WTC11 (cell line): ENCODE data around the gene HPCA. TPM values are rescaled to one million over a fixed set of nuclear protein-coding genes. Genes with fewer than 3 reads are reported as not detected.

Source experiments
- ATAC-seq: fragments of 200-7000 bp; cut with Tn5 transposase; 2 replicates; pipeline ENCODE4 v1.10.0; 2021; ENCODE audit warnings: mild to moderate bottlenecking, moderate library complexity
- CTCF ChIA-PET: fragments of 300-600 bp; sonication (Branson Sonifier 250); formaldehyde crosslinking; loops from one replicate; lab custom pipeline; 2021; ENCODE audit warnings: antibody characterized with exemption; lab: Charles Lee
- POLR2A ChIA-PET: fragments of 350-600 bp; sonication (Branson Sonifier 250); formaldehyde crosslinking; loops from one replicate; lab custom pipeline; 2021; ENCODE audit warnings: antibody characterized with exemption; lab: Charles Lee
- DNase-seq: peaks from one replicate; pipeline ENCODE4 v3.0.0; 2021; ENCODE audit warnings: low spot score
- H3K27ac Mint-ChIP-seq: 2 replicates; pipeline ENCODE4 v1.8.0; 2021; ENCODE audit warnings: mixed read lengths
- H3K27me3 Mint-ChIP-seq: 2 replicates; pipeline ENCODE4 v1.8.0; 2021; ENCODE audit warnings: low read depth, mild to moderate bottlenecking, moderate library complexity, mixed read lengths
- H3K36me3 Mint-ChIP-seq: 2 replicates; pipeline ENCODE4 v1.8.0; 2021; ENCODE audit warnings: mixed read lengths
- H3K4me1 Mint-ChIP-seq: 2 replicates; pipeline ENCODE4 v1.8.0; 2022; ENCODE audit warnings: mixed read lengths
- H3K4me3 Mint-ChIP-seq: 2 replicates; pipeline ENCODE4 v1.8.0; 2021; ENCODE audit warnings: mild to moderate bottlenecking, moderate library complexity, mixed read lengths
- H3K9me3 Mint-ChIP-seq: 2 replicates; pipeline ENCODE4 v1.8.0; 2021; ENCODE audit warnings: mixed read lengths
- ARID4B ChIP-seq: sonication (generic); formaldehyde crosslinking; IDR thresholded peaks from 2 replicates; pipeline ENCODE4 v1.8.0; 2023; ENCODE audit warnings: missing genetic modification reagents, mild to moderate bottlenecking, borderline replicate concordance
- ATF1 ChIP-seq: sonication (generic); formaldehyde crosslinking; IDR thresholded peaks from 2 replicates; pipeline ENCODE4 v1.8.1; 2023; ENCODE audit warnings: mild to moderate bottlenecking, moderate library complexity, missing genetic modification reagents
- CREB1 ChIP-seq: sonication (generic); formaldehyde crosslinking; IDR thresholded peaks from 2 replicates; pipeline ENCODE4 v1.8.0; 2023; ENCODE audit warnings: mild to moderate bottlenecking, missing genetic modification reagents
- ESRRA ChIP-seq: sonication (generic); formaldehyde crosslinking; IDR thresholded peaks from 2 replicates; pipeline ENCODE4 v1.8.1; 2022; ENCODE audit warnings: mild to moderate bottlenecking, missing genetic modification reagents, borderline replicate concordance
- ETV6 ChIP-seq: sonication (generic); formaldehyde crosslinking; IDR thresholded peaks from 2 replicates; pipeline ENCODE4 v1.8.1; 2022; ENCODE audit warnings: mild to moderate bottlenecking, missing genetic modification reagents
- FOXJ3 ChIP-seq: sonication (generic); formaldehyde crosslinking; IDR thresholded peaks from 2 replicates; pipeline ENCODE4 v1.9.0; 2021; ENCODE audit warnings: missing genetic modification reagents, mild to moderate bottlenecking, borderline replicate concordance
- FOXP1 ChIP-seq: sonication (generic); formaldehyde crosslinking; IDR thresholded peaks from 2 replicates; pipeline ENCODE4 v1.8.0; 2022; ENCODE audit warnings: missing genetic modification reagents, mild to moderate bottlenecking, moderate library complexity, borderline replicate concordance
- GABPB1 ChIP-seq: sonication (generic); formaldehyde crosslinking; IDR thresholded peaks from 2 replicates; pipeline ENCODE4 v1.8.1; 2023; ENCODE audit warnings: mild to moderate bottlenecking, missing genetic modification reagents
- KAT7 ChIP-seq: sonication (generic); formaldehyde crosslinking; IDR thresholded peaks from 2 replicates; pipeline ENCODE4 v1.8.1; 2023; ENCODE audit warnings: missing genetic modification reagents, mild to moderate bottlenecking, borderline replicate concordance
- MLX ChIP-seq: sonication (generic); formaldehyde crosslinking; IDR thresholded peaks from 2 replicates; pipeline ENCODE4 v1.8.1; 2023; ENCODE audit warnings: mild to moderate bottlenecking, missing genetic modification reagents, moderate library complexity
- NR2C2 ChIP-seq: sonication (generic); formaldehyde crosslinking; IDR thresholded peaks from 2 replicates; pipeline ENCODE4 v1.8.0; 2022; ENCODE audit warnings: mild to moderate bottlenecking, missing genetic modification reagents
- TCF7 ChIP-seq: sonication (generic); formaldehyde crosslinking; IDR thresholded peaks from 2 replicates; pipeline ENCODE4 v1.8.0; 2022; ENCODE audit warnings: mild to moderate bottlenecking, low read depth, missing genetic modification reagents, moderate library complexity
- TEAD1 ChIP-seq: sonication (generic); formaldehyde crosslinking; IDR thresholded peaks from 2 replicates; pipeline ENCODE4 v1.8.0; 2022; ENCODE audit warnings: mild to moderate bottlenecking, missing genetic modification reagents
- USF2 ChIP-seq: sonication (generic); formaldehyde crosslinking; IDR thresholded peaks from 2 replicates; pipeline ENCODE4 v1.8.1; 2023; ENCODE audit warnings: mild to moderate bottlenecking, missing genetic modification reagents, moderate library complexity
- ZMAT4 ChIP-seq: fragments of 250-450 bp; sonication (Bioruptor Pico); IDR thresholded peaks from 2 replicates; pipeline ENCODE4 v1.9.0; 2021; ENCODE audit warnings: mild to moderate bottlenecking
- ZNF219 ChIP-seq: sonication (generic); formaldehyde crosslinking; IDR thresholded peaks from 2 replicates; pipeline ENCODE4 v1.8.0; 2023; ENCODE audit warnings: missing genetic modification reagents, mild to moderate bottlenecking, borderline replicate concordance
- ZNF317 ChIP-seq: sonication (generic); formaldehyde crosslinking; IDR thresholded peaks from 2 replicates; pipeline ENCODE4 v1.8.1; 2023; ENCODE audit warnings: low read depth, mild to moderate bottlenecking, moderate library complexity, missing genetic modification reagents, borderline replicate concordance
- total RNA-seq: library from RNA; stranded (reverse); gene quantifications from 3 replicates; pipeline ENCODE4 v1.2.3, GENCODE V29; 2021
- TF ChIP-seq, protein P1 (sequence below): sonication (generic); formaldehyde crosslinking; IDR thresholded peaks from 2 replicates; pipeline ENCODE4 v1.8.0; 2023; ENCODE audit warnings: missing genetic modification reagents
- TF ChIP-seq, protein P2 (sequence below): fragments of 250-450 bp; sonication (Bioruptor Pico); IDR thresholded peaks from 2 replicates; pipeline ENCODE4 v1.9.0; 2021; ENCODE audit warnings: mild to moderate bottlenecking

Gene HPCA
- total RNA-seq, 1 experiment from 2014 or later = 1.9 TPM

DNA sequence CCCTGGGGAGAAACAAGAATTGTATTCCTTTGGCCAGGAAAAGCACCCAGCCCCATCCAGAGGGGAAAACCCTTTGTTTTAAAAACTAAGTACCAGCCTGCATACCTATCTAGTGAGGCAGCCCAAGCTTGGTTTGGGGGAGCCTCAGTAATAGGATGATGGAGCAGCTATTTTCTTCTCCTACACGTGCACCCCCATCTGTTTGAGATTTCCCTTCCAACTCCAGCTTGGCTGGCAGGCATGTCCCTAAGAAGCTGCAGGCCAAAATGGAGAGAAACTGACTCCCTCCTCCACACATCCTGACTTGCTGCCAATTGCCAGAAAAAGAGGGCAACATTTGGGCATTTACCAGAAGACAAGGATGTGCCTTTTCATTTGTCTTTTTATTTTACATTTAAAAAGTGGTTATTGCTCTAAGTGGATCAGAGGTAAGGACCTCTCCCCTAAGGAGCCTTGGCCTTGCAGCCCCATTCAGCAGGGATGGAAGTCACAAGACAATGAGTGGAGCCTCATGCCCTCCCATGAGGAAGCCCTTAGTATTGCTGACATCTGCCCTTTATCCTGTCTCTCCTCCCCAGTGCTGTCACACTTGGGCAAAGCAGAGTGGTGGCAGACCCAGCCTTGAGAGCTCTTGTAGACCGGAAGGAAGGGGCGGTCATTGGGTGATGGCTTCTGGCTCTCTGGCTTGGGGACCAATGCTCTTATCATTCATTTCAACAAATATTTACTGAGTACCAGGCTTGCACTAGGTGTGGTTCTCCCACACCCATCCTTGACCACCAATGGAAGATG, 24.2 kb upstream of the HPCA start:
- H3K9me3 Mint-ChIP-seq = no peaks in the 10 kb centered on the region
- no peak for TF ChIP-seq TCF7
- no peak for TF ChIP-seq ETV6 (CRISPR knock-in tag)
- no peak for TF ChIP-seq GABPB1 (CRISPR knock-in tag)
- TF ChIP-seq CREB1 (CRISPR knock-in tag) = no peak
- TF ChIP-seq, protein P1, sequence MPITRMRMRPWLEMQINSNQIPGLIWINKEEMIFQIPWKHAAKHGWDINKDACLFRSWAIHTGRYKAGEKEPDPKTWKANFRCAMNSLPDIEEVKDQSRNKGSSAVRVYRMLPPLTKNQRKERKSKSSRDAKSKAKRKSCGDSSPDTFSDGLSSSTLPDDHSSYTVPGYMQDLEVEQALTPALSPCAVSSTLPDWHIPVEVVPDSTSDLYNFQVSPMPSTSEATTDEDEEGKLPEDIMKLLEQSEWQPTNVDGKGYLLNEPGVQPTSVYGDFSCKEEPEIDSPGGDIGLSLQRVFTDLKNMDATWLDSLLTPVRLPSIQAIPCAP = no peak
- no peak for TF ChIP-seq USF2
- TF ChIP-seq KAT7 (CRISPR knock-in tag) = no peak
- TF ChIP-seq ZNF317 (CRISPR knock-in tag) = no peak
- no peak for TF ChIP-seq FOXP1 (CRISPR knock-in tag)
- TF ChIP-seq NR2C2 (CRISPR knock-in tag) = no peak
- no peak for TF ChIP-seq ZNF219 (CRISPR knock-in tag)
- no peak for TF ChIP-seq ATF1 (CRISPR knock-in tag)
- no peak for TF ChIP-seq MLX (CRISPR knock-in tag)
- TF ChIP-seq ARID4B (CRISPR knock-in tag) = no peak
- no peak for TF ChIP-seq FOXJ3
- ATAC-seq (no peak), DNase-seq (no peak)
- peaks cover 3% of the 10 kb centered on the region; the same call in 1 of the 2 replicates for H3K27me3 Mint-ChIP-seq
- H3K4me1 Mint-ChIP-seq = no peaks in the 10 kb centered on the region; the same call in 1 of the 2 replicates
- CTCF ChIA-PET = interaction anchor here (0.6 to 2.8 kb wide), 4 partner anchors 9 to 150 kb away, joined by 3 to 14 read pairs (median 5); partner anchors contain the start of gene HPCA
- POLR2A ChIA-PET = no interaction called here
- H3K27ac Mint-ChIP-seq = no peak overlapping the region
- no peak overlapping the region for H3K4me3 Mint-ChIP-seq
- peaks cover 9% of the 10 kb centered on the region for H3K36me3 Mint-ChIP-seq

DNA sequence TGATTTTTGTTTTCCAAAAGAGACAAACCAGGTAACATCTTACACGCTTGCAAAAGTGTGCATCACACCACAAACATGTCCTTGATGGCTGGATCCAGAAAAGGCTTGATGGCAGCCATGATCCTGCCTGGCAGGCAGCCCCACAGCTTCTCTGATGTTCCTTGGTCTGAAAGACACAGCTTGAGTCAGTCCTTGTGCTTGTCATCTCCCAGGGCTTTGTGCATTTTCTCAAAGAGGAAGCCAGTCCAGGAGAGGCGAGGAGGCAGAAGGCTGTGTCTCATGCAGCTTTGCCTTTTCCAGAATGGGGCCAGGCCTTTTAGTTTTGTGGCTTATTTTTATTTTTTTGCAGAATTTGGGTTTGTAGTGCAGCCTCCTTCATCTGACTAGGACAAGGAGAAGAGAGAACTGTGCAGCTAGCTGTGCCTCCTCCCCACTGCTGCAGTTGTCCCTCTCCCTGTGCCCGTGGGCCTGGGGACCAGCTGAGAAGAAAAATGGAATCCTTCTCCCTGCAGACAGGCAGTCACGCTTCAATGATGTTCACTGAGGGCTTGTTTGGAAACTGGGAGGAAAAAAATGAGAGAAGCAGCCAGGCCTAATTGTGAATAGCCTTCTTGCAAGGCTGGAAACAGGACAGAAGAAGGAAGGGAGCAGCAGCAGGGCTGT, 22.9 kb upstream of the HPCA start:
- H3K4me1 Mint-ChIP-seq = no peaks in the 10 kb centered on the region; the same call in 1 of the 2 replicates
- ATAC-seq (no peak), DNase-seq (no peak)
- no peak overlapping the region; the same call in 1 of the 2 replicates for H3K27ac Mint-ChIP-seq
- H3K9me3 Mint-ChIP-seq = no peaks in the 10 kb centered on the region
- H3K27me3 Mint-ChIP-seq = peaks cover 6% of the 10 kb centered on the region; the same call in 1 of the 2 replicates
- POLR2A ChIA-PET = no interaction called here
- TF ChIP-seq TEAD1 (CRISPR knock-in tag) = no peak
- no peak for TF ChIP-seq FOXJ3
- no peak for TF ChIP-seq FOXP1 (CRISPR knock-in tag)
- TF ChIP-seq GABPB1 (CRISPR knock-in tag) = no peak
- TF ChIP-seq USF2 = no peak
- TF ChIP-seq NR2C2 (CRISPR knock-in tag) = no peak
- TF ChIP-seq, protein P2, sequence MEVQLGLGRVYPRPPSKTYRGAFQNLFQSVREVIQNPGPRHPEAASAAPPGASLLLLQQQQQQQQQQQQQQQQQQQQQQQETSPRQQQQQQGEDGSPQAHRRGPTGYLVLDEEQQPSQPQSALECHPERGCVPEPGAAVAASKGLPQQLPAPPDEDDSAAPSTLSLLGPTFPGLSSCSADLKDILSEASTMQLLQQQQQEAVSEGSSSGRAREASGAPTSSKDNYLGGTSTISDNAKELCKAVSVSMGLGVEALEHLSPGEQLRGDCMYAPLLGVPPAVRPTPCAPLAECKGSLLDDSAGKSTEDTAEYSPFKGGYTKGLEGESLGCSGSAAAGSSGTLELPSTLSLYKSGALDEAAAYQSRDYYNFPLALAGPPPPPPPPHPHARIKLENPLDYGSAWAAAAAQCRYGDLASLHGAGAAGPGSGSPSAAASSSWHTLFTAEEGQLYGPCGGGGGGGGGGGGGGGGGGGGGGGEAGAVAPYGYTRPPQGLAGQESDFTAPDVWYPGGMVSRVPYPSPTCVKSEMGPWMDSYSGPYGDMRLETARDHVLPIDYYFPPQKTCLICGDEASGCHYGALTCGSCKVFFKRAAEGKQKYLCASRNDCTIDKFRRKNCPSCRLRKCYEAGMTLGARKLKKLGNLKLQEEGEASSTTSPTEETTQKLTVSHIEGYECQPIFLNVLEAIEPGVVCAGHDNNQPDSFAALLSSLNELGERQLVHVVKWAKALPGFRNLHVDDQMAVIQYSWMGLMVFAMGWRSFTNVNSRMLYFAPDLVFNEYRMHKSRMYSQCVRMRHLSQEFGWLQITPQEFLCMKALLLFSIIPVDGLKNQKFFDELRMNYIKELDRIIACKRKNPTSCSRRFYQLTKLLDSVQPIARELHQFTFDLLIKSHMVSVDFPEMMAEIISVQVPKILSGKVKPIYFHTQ (CRISPR knock-in tag) = no peak
- no peak for TF ChIP-seq ESRRA (CRISPR knock-in tag)
- TF ChIP-seq ZMAT4 = no peak
- peaks cover 6% of the 10 kb centered on the region for H3K36me3 Mint-ChIP-seq
- no peak overlapping the region for H3K4me3 Mint-ChIP-seq
- CTCF ChIA-PET = interaction anchor here (1.1 to 2.8 kb wide), 2 partner anchors 10 to 13 kb away, joined by 5 to 14 read pairs; no protein-coding TSS in a partner anchor
